GM21576 (cell line): ENCODE data around the gene MYBPC2.
"Not testable (repeated sequence)": the region's sequence is repeated elsewhere in the genome, so short reads cannot be mapped to it uniquely, and the experiment has no call there.

Experiments used
- ATAC-seq: cut with Tn5 transposase; IDR thresholded peaks from one replicate; pipeline ENCODE4 v1.9.1; 2021; ENCODE audit warnings: mild to moderate bottlenecking, moderate library complexity; ENCODE audit not compliant: unreplicated experiment

MYBPC2 gene

GRCh38 chr19:50457300-50457699 lies 24.6 kb downstream of the MYBPC2 start:
- no peak for ATAC-seq

GRCh38 chr19:50458396-50459066 lies 25.8 kb downstream of the MYBPC2 start:
- ATAC-seq = no peak

GRCh38 chr19:50459067-50459456 lies 26.4 kb downstream of the MYBPC2 start:
- no peak for ATAC-seq

GRCh38 chr19:50459638-50460037 lies 26.9 kb downstream of the MYBPC2 start:
- no peak for ATAC-seq

- ATAC-seq = peak; percentile 59
These were observed 27.6 kb downstream of the MYBPC2 start for GRCh38 chr19:50460161-50460765.

GRCh38 chr19:50461066-50461875 lies 28.6 kb downstream of the MYBPC2 start:
- ATAC-seq = no peak

GRCh38 chr19:50462970-50463369 lies 30.3 kb downstream of the MYBPC2 start:
- no peak for ATAC-seq

GRCh38 chr19:50464348-50464747 lies 31.7 kb downstream of the MYBPC2 start:
- no peak for ATAC-seq

- ATAC-seq = no peak
These were observed 32.3 kb downstream of the MYBPC2 start for GRCh38 chr19:50465000-50465399.

GRCh38 chr19:50465986-50466705 lies 33.5 kb downstream of the MYBPC2 start:
- ATAC-seq = no peak

GRCh38 chr19:50466706-50467039 lies 34.0 kb downstream of the MYBPC2 start:
- ATAC-seq = no peak

- no peak for ATAC-seq
These were observed 34.9 kb downstream of the MYBPC2 start for GRCh38 chr19:50467566-50467965.

GRCh38 chr19:50468818-50469217 lies 36.1 kb downstream of the MYBPC2 start:
- ATAC-seq = no peak

- ATAC-seq = not testable (repeated sequence)
These were observed 40.6 kb downstream of the MYBPC2 start for GRCh38 chr19:50473336-50473735.

- no peak for ATAC-seq
These were observed 42.4 kb downstream of the MYBPC2 start for GRCh38 chr19:50475101-50475568.

GRCh38 chr19:50475736-50476223 lies 43.1 kb downstream of the MYBPC2 start:
- ATAC-seq = no peak

GRCh38 chr19:50476224-50476906 lies 43.7 kb downstream of the MYBPC2 start, which contains the start of the genes EMC10 and GARIN5A:
EMC10 (plus strand) TSS chr19:50476507; CDS start chr19:50476545, 38 bp downstream.
GARIN5A (minus strand) TSS chr19:50476848; CDS start chr19:50476388, 460 bp downstream.
- peak; percentile 70 for ATAC-seq

- ATAC-seq = no peak
These were observed 44.2 kb downstream of the MYBPC2 start for GRCh38 chr19:50476907-50477238.

GRCh38 chr19:50477751-50478515 lies 45.2 kb downstream of the MYBPC2 start:
- ATAC-seq = no peak
